Mucosa of descending colon (tissue), 3 donors: Measurements from ENCODE around the gene ZBTB46. TPM values are rescaled to one million over a fixed set of nuclear protein-coding genes. Genes with fewer than 3 reads are reported as not detected.
"Not testable (repeated sequence)": the region's sequence is repeated elsewhere in the genome, so short reads cannot be mapped to it uniquely, and the experiment has no call there.

Source experiments
- ATAC-seq: fragments of 200-7000 bp; cut with Tn5 transposase; one replicate; pipeline ENCODE4 v1.9.1; 2020; ENCODE audit warnings: mild to moderate bottlenecking, moderate library complexity
- DNase-seq, 3 donors: peaks; one replicate each; pipeline ENCODE4 v3.0.0-alpha.2; 2020
- H3K36me3 ChIP-seq: fragments of 200-600 bp; one replicate; pipeline ENCODE4 v1.8.0; 2021; ENCODE audit warnings: low read depth, mild to moderate bottlenecking
- H3K4me1 ChIP-seq: fragments of 200-600 bp; one replicate; pipeline ENCODE4 v1.8.0; 2021; ENCODE audit warnings: low read depth, mild to moderate bottlenecking
- H3K4me3 ChIP-seq: fragments of 200-600 bp; one replicate; pipeline ENCODE4 v1.8.0; 2021; ENCODE audit warnings: mild to moderate bottlenecking
- H3K9me3 ChIP-seq: fragments of 200-600 bp; one replicate; pipeline ENCODE4 v1.8.0; 2021; ENCODE audit warnings: mild to moderate bottlenecking
- CTCF ChIP-seq: fragments of 200-600 bp; IDR thresholded peaks from one replicate; pipeline ENCODE4 v1.8.0; 2022; ENCODE audit warnings: antibody characterized with exemption, mild to moderate bottlenecking
- intact Hi-C, 2 donors: fragments of 100-400 bp; cut with DNase I in 1 of 2; cut with micrococcal nuclease in 1 of 2; formaldehyde crosslinking; loops; one replicate each; pipeline versions ENCODE4 v1.11.0 to v1.11.1; 2022; cut with DNase I, micrococcal nuclease
- total RNA-seq, 3 donors: library from RNA; stranded (reverse); fragmentation: NEBNext Ultra II Directional in 2 of 3; extraction: Animal tissue kit (Norgen Biotek cat#: 25700) in 2 of 3; gene quantifications; one replicate each; pipeline versions ENCODE4 v1.2.1 to v1.2.4, GENCODE V29; 2021 to 2023
- donor health status: DM: no; HTN: no; CAD: no; lungs with moderate emphysema.
- donor health status: DM: no; HTN: no; CAD: no.
- donor health status: DM: no; HTN: yes; CAD: no.

Gene ZBTB46
- total RNA-seq, 3 donors from 2014 or later, result 3.1 to 5.7 (median 3.3) TPM

DNA sequence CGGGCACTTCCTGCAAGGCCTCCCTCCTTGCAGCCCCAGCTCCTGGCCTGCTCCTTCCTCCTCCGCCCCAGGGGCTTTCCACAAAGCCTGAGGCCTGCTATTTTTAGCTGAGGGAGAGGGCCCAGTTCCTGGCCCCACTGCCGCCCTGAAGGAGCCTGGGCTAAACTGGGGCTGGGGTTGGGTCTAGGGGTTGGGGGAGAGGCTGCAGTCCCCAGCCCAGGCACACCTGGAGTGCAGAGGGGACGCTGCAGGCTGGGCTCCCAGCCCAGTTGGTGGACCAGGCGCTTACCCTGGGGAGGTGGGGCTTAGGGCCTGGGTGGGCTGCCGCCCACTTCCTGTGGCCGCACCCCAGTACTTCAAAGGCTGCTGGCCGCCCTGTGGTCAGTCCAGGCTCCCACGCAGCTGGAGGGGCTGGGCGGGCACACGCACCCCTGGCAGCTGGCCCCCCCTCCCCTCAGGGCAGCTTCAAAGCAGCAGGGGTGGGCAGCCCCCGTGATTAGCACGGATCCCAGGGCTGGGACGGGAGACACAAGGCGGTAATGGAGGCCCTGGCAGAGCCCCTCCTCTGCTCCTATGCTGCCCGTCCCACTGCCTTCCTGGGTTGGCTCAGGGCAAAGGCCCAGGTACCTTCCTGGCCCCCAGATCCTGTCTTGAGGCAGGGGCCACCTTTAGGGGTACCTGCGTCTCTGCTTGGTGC, 23.2 kb upstream of the ZBTB46 start:
- Histone ChIP-seq H3K4me1 (peaks cover 17% of the 10 kb centered on the region), H3K4me3 (no peak overlapping the region), H3K36me3 (no peaks in the 10 kb centered on the region), H3K9me3 (no peaks in the 10 kb centered on the region)
- TF ChIP-seq CTCF, result no peak
- ATAC-seq (peak; percentile 25), DNase-seq (peak in 1 of 3 donors; percentile 40)
- intact Hi-C loops, result no loop called here

- ATAC-seq, intact Hi-C loops, H3K36me3 ChIP-seq, H3K4me3 ChIP-seq, DNase-seq, H3K9me3 ChIP-seq: not testable (repeated sequence)
- H3K4me1 ChIP-seq, result peaks cover 17% of the 10 kb centered on the region
Observed at GRCh38 chr20:63853733-63854068, 22.6 kb upstream of the ZBTB46 start.

DNA sequence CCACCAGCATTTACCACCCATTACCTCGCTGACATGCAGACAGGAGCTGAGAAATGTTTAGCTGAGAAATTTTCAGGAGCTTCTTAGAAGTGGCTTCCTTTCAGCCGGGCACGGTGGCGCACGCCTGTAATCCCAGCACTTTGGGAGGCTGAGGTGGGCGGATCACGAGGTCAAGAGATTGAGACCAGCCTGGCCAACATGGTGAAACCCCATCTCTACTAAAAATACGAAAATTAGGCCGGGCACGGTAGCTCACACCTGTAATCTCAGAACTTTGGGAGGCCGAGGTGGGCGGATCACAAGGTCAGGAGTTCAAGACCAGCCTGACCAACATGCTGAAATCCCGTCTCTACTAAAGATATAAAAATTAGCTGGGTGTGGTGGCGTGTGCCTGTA, 20.5 kb upstream of the ZBTB46 start:
- H3K36me3 ChIP-seq, DNase-seq, H3K4me1 ChIP-seq, ATAC-seq, H3K4me3 ChIP-seq, intact Hi-C loops, H3K9me3 ChIP-seq: not testable (repeated sequence)

- Histone ChIP-seq H3K9me3 (no peaks in the 10 kb centered on the region), H3K4me3 (no peak overlapping the region), H3K4me1 (peaks cover 10% of the 10 kb centered on the region), H3K36me3 (no peaks in the 10 kb centered on the region)
- ATAC-seq (peak; percentile 15), DNase-seq (no peak)
- intact Hi-C loops, result no loop called here
- TF ChIP-seq CTCF, result no peak
Observed at GRCh38 chr20:63850689-63851547, 19.9 kb upstream of the ZBTB46 start.

- no peak for DNase-seq
- H3K4me3 ChIP-seq, result no peak overlapping the region
- no peak for TF ChIP-seq CTCF
- intact Hi-C loops, result no loop called here
- no peaks in the 10 kb centered on the region for H3K9me3 ChIP-seq
- no peaks in the 10 kb centered on the region for H3K36me3 ChIP-seq
- ATAC-seq, result no peak
- H3K4me1 ChIP-seq, result no peaks in the 10 kb centered on the region
Observed at GRCh38 chr20:63848003-63848911, 17.2 kb upstream of the ZBTB46 start.

GRCh38 chr20:63847237-63848002, 16.4 kb upstream of the ZBTB46 start:
- no peak for TF ChIP-seq CTCF
- no peak overlapping the region for H3K4me3 ChIP-seq
- H3K36me3 ChIP-seq, result no peaks in the 10 kb centered on the region
- ATAC-seq (peak; percentile 10), DNase-seq (no peak)
- intact Hi-C loops, result no loop called here
- H3K4me1 ChIP-seq, result no peaks in the 10 kb centered on the region
- no peaks in the 10 kb centered on the region for H3K9me3 ChIP-seq
